HEK293 (cell line): ENCODE measurements around the gene HDAC2.
A peak's percentile ranks its signal among the peaks of the same experiment; 100 is the strongest.

Experiments
- CTCF ChIA-PET: fragments of 350-600 bp; formaldehyde crosslinking; extraction: SDS; loops from one replicate; lab custom pipeline; 2021; ENCODE audit warnings: antibody characterized with exemption; lab: Yijun Ruan, JAX
- POLR2A ChIA-PET: fragments of 300-600 bp; formaldehyde crosslinking; extraction: SDS; loops from one replicate; lab custom pipeline; 2020; ENCODE audit warnings: antibody characterized with exemption, inconsistent platforms; lab: Yijun Ruan, JAX
- H3K27ac ChIP-seq: fragments of 200-500 bp; sonication (Bioruptor generic); 2 replicates; pipeline ENCODE4 v1.5.1; 2014; ENCODE audit warnings: low read depth, low read length, control low read depth, inconsistent platforms; ENCODE audit errors: extremely low read depth
- H3K36me3 ChIP-seq, 2 experiments: fragments of 200-500 bp in 1 of 2; sonication (Bioruptor generic) in 1 of 2; 1 replicate in 1 of 2; 2 replicates in 1 of 2; pipeline ENCODE4 v1.5.1; 2014 to 2017; ENCODE audit warnings: inconsistent platforms in 2 of 2, low read length in 2 of 2; ENCODE audit not compliant: control insufficient read depth in 2 of 2, insufficient read depth in 1 of 2
- H3K4me1 ChIP-seq: fragments of 200-500 bp; sonication (Bioruptor generic); 2 replicates; pipeline ENCODE4 v1.5.1; 2014; ENCODE audit warnings: mild to moderate bottlenecking, low read length, inconsistent platforms; ENCODE audit not compliant: control insufficient read depth, insufficient read depth
- H3K4me3 ChIP-seq: 2 replicates; pipeline ENCODE4 v1.5.1; 2011; ENCODE audit warnings: low read depth, mild to moderate bottlenecking, control low read depth, low read length, moderate library complexity
- H3K9me3 ChIP-seq: fragments of 200-500 bp; sonication (Bioruptor generic); 2 replicates; pipeline ENCODE4 v1.5.1; 2014; ENCODE audit warnings: low read depth, low read length, inconsistent platforms; ENCODE audit not compliant: control insufficient read depth, insufficient read depth
- BCL6B ChIP-seq: fragments of 450-650 bp; formaldehyde crosslinking; IDR thresholded peaks from 2 replicates; pipeline ENCODE4 v1.5.1; 2017; ENCODE audit warnings: missing biosample characterization, missing genetic modification characterization
- KLF1 ChIP-seq: fragments of 450-650 bp; formaldehyde crosslinking; IDR thresholded peaks from 2 replicates; pipeline ENCODE4 v1.5.1; 2016; ENCODE audit warnings: missing biosample characterization, missing genetic modification characterization
- KLF7 ChIP-seq: fragments of 450-650 bp; formaldehyde crosslinking; IDR thresholded peaks from 2 replicates; pipeline ENCODE4 v1.5.1; 2016; ENCODE audit warnings: missing biosample characterization, missing genetic modification characterization, borderline replicate concordance
- ZFP37 ChIP-seq: fragments of 450-650 bp; formaldehyde crosslinking; IDR thresholded peaks from 2 replicates; pipeline ENCODE4 v1.5.1; 2016; ENCODE audit warnings: missing biosample characterization, missing genetic modification characterization
- ZNF157 ChIP-seq: fragments of 450-650 bp; formaldehyde crosslinking; IDR thresholded peaks from 2 replicates; pipeline ENCODE4 v1.5.1; 2016; ENCODE audit warnings: missing biosample characterization, missing genetic modification characterization
- ZNF169 ChIP-seq: fragments of 450-650 bp; formaldehyde crosslinking; IDR thresholded peaks from 2 replicates; pipeline ENCODE4 v1.5.1; 2016; ENCODE audit warnings: missing biosample characterization, missing genetic modification characterization
- ZNF202 ChIP-seq: fragments of 450-650 bp; formaldehyde crosslinking; IDR thresholded peaks from 2 replicates; pipeline ENCODE4 v1.5.1; 2016; ENCODE audit warnings: missing biosample characterization, missing genetic modification characterization, borderline replicate concordance
- ZNF211 ChIP-seq: fragments of 450-650 bp; formaldehyde crosslinking; IDR thresholded peaks from 2 replicates; pipeline ENCODE4 v1.5.1; 2016; ENCODE audit warnings: low read depth, missing biosample characterization, missing genetic modification characterization
- ZNF302 ChIP-seq: fragments of 450-650 bp; formaldehyde crosslinking; IDR thresholded peaks from 2 replicates; pipeline ENCODE4 v1.5.1; 2016; ENCODE audit warnings: missing biosample characterization, missing genetic modification characterization, low read depth
- ZNF311 ChIP-seq: fragments of 450-650 bp; formaldehyde crosslinking; IDR thresholded peaks from 2 replicates; pipeline ENCODE4 v1.5.1; 2017; ENCODE audit warnings: missing biosample characterization, missing genetic modification characterization, borderline replicate concordance
- ZNF341 ChIP-seq: fragments of 450-650 bp; formaldehyde crosslinking; IDR thresholded peaks from 2 replicates; pipeline ENCODE4; 2016; ENCODE audit warnings: low read depth, missing biosample characterization, missing genetic modification characterization
- ZNF37A ChIP-seq: fragments of 450-650 bp; IDR thresholded peaks from 2 replicates; pipeline ENCODE4 v1.5.1; 2018; ENCODE audit warnings: missing biosample characterization, missing genetic modification characterization
- ZNF404 ChIP-seq: fragments of 450-650 bp; formaldehyde crosslinking; IDR thresholded peaks from 2 replicates; pipeline ENCODE4 v1.5.1; 2017; ENCODE audit warnings: missing biosample characterization, missing genetic modification characterization
- ZNF416 ChIP-seq: fragments of 450-650 bp; formaldehyde crosslinking; IDR thresholded peaks from 2 replicates; pipeline ENCODE4 v1.5.1; 2016; ENCODE audit warnings: missing biosample characterization, missing genetic modification characterization
- ZNF561 ChIP-seq: fragments of 450-650 bp; IDR thresholded peaks from 2 replicates; pipeline ENCODE4 v1.5.1; 2018; ENCODE audit warnings: missing biosample characterization, missing genetic modification characterization, borderline replicate concordance
- ZNF571 ChIP-seq: fragments of 450-650 bp; formaldehyde crosslinking; IDR thresholded peaks from 2 replicates; pipeline ENCODE4 v1.5.0; 2017; ENCODE audit warnings: missing biosample characterization, missing genetic modification characterization
- ZNF654 ChIP-seq: fragments of 450-650 bp; formaldehyde crosslinking; IDR thresholded peaks from 2 replicates; pipeline ENCODE4 v1.5.1; 2016; ENCODE audit warnings: low read depth, missing biosample characterization, missing genetic modification characterization
- ZNF670 ChIP-seq: fragments of 450-650 bp; formaldehyde crosslinking; IDR thresholded peaks from 2 replicates; pipeline ENCODE4 v1.5.1; 2016; ENCODE audit warnings: missing biosample characterization, missing genetic modification characterization, low read depth
- ZNF677 ChIP-seq: fragments of 450-650 bp; IDR thresholded peaks from 2 replicates; pipeline ENCODE4 v1.5.0; 2018; ENCODE audit warnings: missing biosample characterization, mild to moderate bottlenecking, missing genetic modification characterization, moderate library complexity
- ZNF701 ChIP-seq: fragments of 450-650 bp; formaldehyde crosslinking; IDR thresholded peaks from 2 replicates; pipeline ENCODE4 v1.5.1; 2016; ENCODE audit warnings: missing biosample characterization, missing genetic modification characterization
- ZNF768 ChIP-seq: fragments of 450-650 bp; formaldehyde crosslinking; IDR thresholded peaks from 2 replicates; pipeline ENCODE4 v1.5.1; 2018; ENCODE audit warnings: missing biosample characterization, mild to moderate bottlenecking, missing genetic modification characterization
- ZNF791 ChIP-seq: fragments of 450-650 bp; formaldehyde crosslinking; IDR thresholded peaks from 2 replicates; pipeline ENCODE4 v1.5.1; 2016; ENCODE audit warnings: missing biosample characterization, missing genetic modification characterization
- ZNF830 ChIP-seq: fragments of 450-650 bp; IDR thresholded peaks from 2 replicates; pipeline ENCODE4 v1.5.0; 2018; ENCODE audit warnings: missing biosample characterization, missing genetic modification characterization, low read depth, mild to moderate bottlenecking, moderate library complexity
- TF ChIP-seq, protein P1 (sequence below): fragments of 450-650 bp; formaldehyde crosslinking; IDR thresholded peaks from 2 replicates; pipeline ENCODE4 v1.5.1; 2016; ENCODE audit warnings: missing biosample characterization, missing genetic modification characterization
- TF ChIP-seq, protein P2 (sequence below): fragments of 450-650 bp; formaldehyde crosslinking; IDR thresholded peaks from 2 replicates; pipeline ENCODE4 v1.5.1; 2017; ENCODE audit warnings: missing biosample characterization, mild to moderate bottlenecking, missing genetic modification characterization, moderate library complexity
- TF ChIP-seq, protein P3 (sequence below): fragments of 450-650 bp; formaldehyde crosslinking; IDR thresholded peaks from 2 replicates; pipeline ENCODE4 v1.5.1; 2016; ENCODE audit warnings: missing biosample characterization, missing genetic modification characterization
- TF ChIP-seq, protein P4 (sequence below): fragments of 450-650 bp; formaldehyde crosslinking; IDR thresholded peaks from 2 replicates; pipeline ENCODE4 v1.5.1; 2016; ENCODE audit warnings: missing biosample characterization, missing genetic modification characterization, borderline replicate concordance

HDAC2 gene

DNA sequence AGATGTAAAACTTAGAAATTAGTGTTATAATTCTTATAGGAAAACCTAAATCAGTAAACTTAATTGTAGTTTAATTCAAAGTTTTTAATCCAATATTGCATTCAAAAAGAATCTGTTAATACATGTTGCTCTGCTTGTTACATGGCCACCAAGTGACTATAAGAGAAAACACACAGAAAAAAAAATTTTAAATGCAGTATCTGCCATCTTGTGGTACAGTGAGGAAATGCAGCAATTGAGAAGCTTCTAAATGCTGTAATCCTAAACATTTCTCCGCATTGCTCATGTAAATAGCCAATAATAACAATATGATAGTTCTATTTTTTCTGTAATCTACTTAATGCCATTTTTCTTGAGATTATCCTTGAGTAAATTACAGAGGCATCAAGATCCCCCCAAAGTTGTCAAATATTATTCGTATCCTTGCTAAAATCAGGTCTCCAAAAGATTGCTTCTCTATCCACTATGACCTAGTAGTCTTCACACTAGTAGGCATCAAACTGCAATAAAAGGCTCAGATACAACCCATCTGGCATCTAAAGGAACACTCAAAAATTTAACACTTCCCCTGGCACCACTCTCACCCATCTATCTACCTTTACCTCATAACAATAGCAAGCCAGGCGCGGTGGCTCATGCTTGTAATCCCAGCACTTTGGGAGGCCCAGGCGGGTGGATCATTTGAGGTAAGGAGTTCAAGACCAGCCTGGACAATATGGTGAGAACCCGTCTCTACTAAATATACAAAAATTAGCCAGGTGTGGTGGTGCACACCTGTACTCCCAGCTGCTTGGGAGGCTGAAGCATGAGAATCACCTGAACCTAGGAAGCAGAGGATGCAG, 34.6 kb downstream of the HDAC2 start (continued):
- TF ChIP-seq ZNF571 (tag by site-specific recombination) (no peak), ZNF341 (tag by site-specific recombination) (no peak), ZNF211 (tag by site-specific recombination) (no peak), ZNF677 (tag by site-specific recombination) (no peak), ZFP37 (tag by site-specific recombination) (no peak), ZNF416 (tag by site-specific recombination) (no peak), KLF7 (tag by site-specific recombination) (no peak), ZNF701 (tag by site-specific recombination) (no peak), ZNF311 (no peak), ZNF768 (tag by site-specific recombination) (no peak), BCL6B (tag by site-specific recombination) (no peak), ZNF654 (tag by site-specific recombination) (peak; percentile 49)
- TF ChIP-seq, protein P1, sequence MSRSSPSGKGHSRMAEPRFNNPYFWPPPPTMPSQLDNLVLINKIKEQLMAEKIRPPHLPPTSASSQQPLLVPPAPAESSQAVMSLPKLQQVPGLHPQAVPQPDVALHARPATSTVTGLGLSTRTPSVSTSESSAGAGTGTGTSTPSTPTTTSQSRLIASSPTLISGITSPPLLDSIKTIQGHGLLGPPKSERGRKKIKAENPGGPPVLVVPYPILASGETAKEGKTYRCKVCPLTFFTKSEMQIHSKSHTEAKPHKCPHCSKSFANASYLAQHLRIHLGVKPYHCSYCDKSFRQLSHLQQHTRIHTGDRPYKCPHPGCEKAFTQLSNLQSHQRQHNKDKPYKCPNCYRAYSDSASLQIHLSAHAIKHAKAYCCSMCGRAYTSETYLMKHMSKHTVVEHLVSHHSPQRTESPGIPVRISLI (tag by site-specific recombination) = no peak
- TF ChIP-seq, protein P2, sequence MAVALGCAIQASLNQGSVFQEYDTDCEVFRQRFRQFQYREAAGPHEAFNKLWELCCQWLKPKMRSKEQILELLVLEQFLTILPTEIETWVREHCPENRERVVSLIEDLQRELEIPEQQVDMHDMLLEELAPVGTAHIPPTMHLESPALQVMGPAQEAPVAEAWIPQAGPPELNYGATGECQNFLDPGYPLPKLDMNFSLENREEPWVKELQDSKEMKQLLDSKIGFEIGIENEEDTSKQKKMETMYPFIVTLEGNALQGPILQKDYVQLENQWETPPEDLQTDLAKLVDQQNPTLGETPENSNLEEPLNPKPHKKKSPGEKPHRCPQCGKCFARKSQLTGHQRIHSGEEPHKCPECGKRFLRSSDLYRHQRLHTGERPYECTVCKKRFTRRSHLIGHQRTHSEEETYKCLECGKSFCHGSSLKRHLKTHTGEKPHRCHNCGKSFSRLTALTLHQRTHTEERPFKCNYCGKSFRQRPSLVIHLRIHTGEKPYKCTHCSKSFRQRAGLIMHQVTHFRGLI (tag by site-specific recombination) = no peak
- TF ChIP-seq, all 188 proteins: peak for 4

DNA sequence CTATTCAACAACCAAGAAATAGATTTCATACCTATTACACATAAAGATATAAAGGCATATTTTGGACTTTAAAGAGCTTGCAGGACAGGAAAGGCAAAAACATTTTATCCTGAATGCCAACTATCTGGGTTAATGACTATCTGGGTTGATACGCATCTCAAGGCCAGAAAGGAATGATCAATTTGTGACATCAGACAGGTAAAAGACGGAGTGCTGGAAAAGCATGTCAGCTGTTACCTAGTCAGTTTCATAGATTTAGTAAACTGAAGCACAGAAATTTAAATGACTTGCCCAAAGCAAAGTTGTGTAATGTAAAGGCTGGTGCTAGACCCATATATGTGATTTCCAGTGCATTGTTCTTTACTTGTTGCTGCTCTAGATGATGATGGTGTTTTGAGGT, 36.8 kb downstream of the HDAC2 start:
- CTCF ChIA-PET = interaction anchor here (0.6 to 1.3 kb wide), 4 partner anchors 13 to 60 kb away, joined by 3 read pairs; no protein-coding TSS in a partner anchor
- no peak overlapping the region for H3K27ac ChIP-seq
- H3K4me1 ChIP-seq = no peaks in the 10 kb centered on the region
- no peak overlapping the region for H3K4me3 ChIP-seq
- no peaks in the 10 kb centered on the region for H3K9me3 ChIP-seq
- POLR2A ChIA-PET = no interaction called here
- peaks cover 1 to 38% of the 10 kb centered on the region in 2 experiments; a peak in 2 of 3 replicates for H3K36me3 ChIP-seq
- TF ChIP-seq, protein P3, sequence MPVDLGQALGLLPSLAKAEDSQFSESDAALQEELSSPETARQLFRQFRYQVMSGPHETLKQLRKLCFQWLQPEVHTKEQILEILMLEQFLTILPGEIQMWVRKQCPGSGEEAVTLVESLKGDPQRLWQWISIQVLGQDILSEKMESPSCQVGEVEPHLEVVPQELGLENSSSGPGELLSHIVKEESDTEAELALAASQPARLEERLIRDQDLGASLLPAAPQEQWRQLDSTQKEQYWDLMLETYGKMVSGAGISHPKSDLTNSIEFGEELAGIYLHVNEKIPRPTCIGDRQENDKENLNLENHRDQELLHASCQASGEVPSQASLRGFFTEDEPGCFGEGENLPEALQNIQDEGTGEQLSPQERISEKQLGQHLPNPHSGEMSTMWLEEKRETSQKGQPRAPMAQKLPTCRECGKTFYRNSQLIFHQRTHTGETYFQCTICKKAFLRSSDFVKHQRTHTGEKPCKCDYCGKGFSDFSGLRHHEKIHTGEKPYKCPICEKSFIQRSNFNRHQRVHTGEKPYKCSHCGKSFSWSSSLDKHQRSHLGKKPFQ = no peak
- no peak for TF ChIP-seq KLF1 (tag by site-specific recombination)
- no peak for TF ChIP-seq ZNF157 (tag by site-specific recombination)
- TF ChIP-seq ZNF830 = no peak
- TF ChIP-seq ZNF37A (tag by site-specific recombination) = no peak
- no peak for TF ChIP-seq ZNF302 (tag by site-specific recombination)
- TF ChIP-seq, protein P4, sequence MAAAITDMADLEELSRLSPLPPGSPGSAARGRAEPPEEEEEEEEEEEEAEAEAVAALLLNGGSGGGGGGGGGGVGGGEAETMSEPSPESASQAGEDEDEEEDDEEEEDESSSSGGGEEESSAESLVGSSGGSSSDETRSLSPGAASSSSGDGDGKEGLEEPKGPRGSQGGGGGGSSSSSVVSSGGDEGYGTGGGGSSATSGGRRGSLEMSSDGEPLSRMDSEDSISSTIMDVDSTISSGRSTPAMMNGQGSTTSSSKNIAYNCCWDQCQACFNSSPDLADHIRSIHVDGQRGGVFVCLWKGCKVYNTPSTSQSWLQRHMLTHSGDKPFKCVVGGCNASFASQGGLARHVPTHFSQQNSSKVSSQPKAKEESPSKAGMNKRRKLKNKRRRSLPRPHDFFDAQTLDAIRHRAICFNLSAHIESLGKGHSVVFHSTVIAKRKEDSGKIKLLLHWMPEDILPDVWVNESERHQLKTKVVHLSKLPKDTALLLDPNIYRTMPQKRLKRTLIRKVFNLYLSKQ = no peak
- no peak for TF ChIP-seq ZNF670
- no peak for TF ChIP-seq ZNF202 (tag by site-specific recombination)
- no peak for TF ChIP-seq ZNF404
- no peak for TF ChIP-seq ZNF169 (tag by site-specific recombination)
- TF ChIP-seq ZNF561 (tag by site-specific recombination) = no peak
- no peak for TF ChIP-seq ZNF791 (tag by site-specific recombination)
